Lower leg skin (tissue), 3 donors: Measurements from ENCODE around the gene CLK2.

Experiments
- CTCF ChIP-seq, 3 donors: fragments of 450-650 bp; IDR thresholded peaks; one replicate each; pipeline ENCODE4 v1.5.1; 2016; ENCODE audit warnings: antibody characterized with exemption in 3 of 3, mild to moderate bottlenecking in 3 of 3, moderate library complexity in 2 of 3
- POLR2A ChIP-seq, 2 donors: fragments of 450-650 bp; IDR thresholded peaks; one replicate each; pipeline ENCODE4 v1.6.1; 2016 to 2017; ENCODE audit warnings: antibody characterized with exemption in 2 of 2, mild to moderate bottlenecking in 1 of 2, moderate library complexity in 1 of 2

- no peak for TF ChIP-seq CTCF (IDR thresholded peaks at IDR 0.05)
- TF ChIP-seq POLR2A (IDR thresholded peaks at IDR 0.05), result no peak
These were observed 9.3 kb upstream of the CLK2 start for GRCh38 chr1:155282488-155283091.
